GM12873 (cell line): ENCODE data around the gene HBM.

Source experiments
- CTCF ChIP-seq: IDR thresholded peaks from 2 replicates; pipeline ENCODE4 v1.5.1; 2012; ENCODE audit warnings: low read depth, mild to moderate bottlenecking, moderate library complexity, low read length, control low read depth; ENCODE audit not compliant: insufficient read depth; ENCODE audit errors: missing control alignments

The HBM gene

GRCh38 chr16:200388-200787, 34.6 kb downstream of the HBM start:
- no peak for TF ChIP-seq CTCF

GRCh38 chr16:203246-203645, 37.5 kb downstream of the HBM start:
- TF ChIP-seq CTCF: no peak

- no peak for TF ChIP-seq CTCF
These were observed 47.2 kb downstream of the HBM start for GRCh38 chr16:212999-213398.
